HEK293 (cell line): ENCODE data around the gene SH3BGRL3.

ENCODE experiments used
- CTCF ChIA-PET: fragments of 350-600 bp; formaldehyde crosslinking; extraction: SDS; loops from one replicate; lab custom pipeline; 2021; ENCODE audit warnings: antibody characterized with exemption; lab: Yijun Ruan, JAX
- POLR2A ChIA-PET: fragments of 300-600 bp; formaldehyde crosslinking; extraction: SDS; loops from one replicate; lab custom pipeline; 2020; ENCODE audit warnings: antibody characterized with exemption, inconsistent platforms; lab: Yijun Ruan, JAX
- H3K27ac ChIP-seq: fragments of 200-500 bp; sonication (Bioruptor generic); 2 replicates; pipeline ENCODE4 v1.5.1; 2014; ENCODE audit warnings: low read depth, low read length, control low read depth, inconsistent platforms; ENCODE audit errors: extremely low read depth
- H3K36me3 ChIP-seq, 2 experiments: fragments of 200-500 bp in 1 of 2; sonication (Bioruptor generic) in 1 of 2; 1 replicate in 1 of 2; 2 replicates in 1 of 2; pipeline ENCODE4 v1.5.1; 2014 to 2017; ENCODE audit warnings: inconsistent platforms in 2 of 2, low read length in 2 of 2; ENCODE audit not compliant: control insufficient read depth in 2 of 2, insufficient read depth in 1 of 2
- H3K4me1 ChIP-seq: fragments of 200-500 bp; sonication (Bioruptor generic); 2 replicates; pipeline ENCODE4 v1.5.1; 2014; ENCODE audit warnings: mild to moderate bottlenecking, low read length, inconsistent platforms; ENCODE audit not compliant: control insufficient read depth, insufficient read depth
- H3K4me3 ChIP-seq: 2 replicates; pipeline ENCODE4 v1.5.1; 2011; ENCODE audit warnings: low read depth, mild to moderate bottlenecking, control low read depth, low read length, moderate library complexity
- H3K9me3 ChIP-seq: fragments of 200-500 bp; sonication (Bioruptor generic); 2 replicates; pipeline ENCODE4 v1.5.1; 2014; ENCODE audit warnings: low read depth, low read length, inconsistent platforms; ENCODE audit not compliant: control insufficient read depth, insufficient read depth
- ZBTB20 ChIP-seq: fragments of 450-650 bp; formaldehyde crosslinking; IDR thresholded peaks from 2 replicates; pipeline ENCODE4 v1.5.1; 2016; ENCODE audit warnings: missing biosample characterization, missing genetic modification characterization
- ZNF341 ChIP-seq: fragments of 450-650 bp; formaldehyde crosslinking; IDR thresholded peaks from 2 replicates; pipeline ENCODE4; 2016; ENCODE audit warnings: low read depth, missing biosample characterization, missing genetic modification characterization
- ZNF501 ChIP-seq: fragments of 450-650 bp; formaldehyde crosslinking; IDR thresholded peaks from 2 replicates; pipeline ENCODE4 v1.5.1; 2016; ENCODE audit warnings: missing biosample characterization, missing genetic modification characterization
- ZNF510 ChIP-seq: fragments of 450-650 bp; formaldehyde crosslinking; IDR thresholded peaks from 2 replicates; pipeline ENCODE4 v1.5.1; 2018; ENCODE audit warnings: mild to moderate bottlenecking, missing genetic modification characterization, missing biosample characterization; ENCODE audit not compliant: insufficient replicate concordance
- ZSCAN16 ChIP-seq: fragments of 450-650 bp; formaldehyde crosslinking; IDR thresholded peaks from 2 replicates; pipeline ENCODE4 v1.5.1; 2016; ENCODE audit warnings: missing biosample characterization, missing genetic modification characterization
- TF ChIP-seq, protein P1 (sequence below): fragments of 450-650 bp; IDR thresholded peaks from 2 replicates; pipeline ENCODE4 v1.5.1; 2018; ENCODE audit warnings: missing biosample characterization, missing genetic modification characterization
- TF ChIP-seq, protein P2 (sequence below): fragments of 450-650 bp; formaldehyde crosslinking; IDR thresholded peaks from 2 replicates; pipeline ENCODE4 v1.5.1; 2016; ENCODE audit warnings: missing biosample characterization, missing genetic modification characterization
- TF ChIP-seq, protein P3 (sequence below): fragments of 450-650 bp; formaldehyde crosslinking; IDR thresholded peaks from 2 replicates; pipeline ENCODE4 v1.5.1; 2016; ENCODE audit warnings: missing biosample characterization, missing genetic modification characterization, low read depth
- TF ChIP-seq, protein P4 (sequence below): fragments of 450-650 bp; formaldehyde crosslinking; IDR thresholded peaks from 2 replicates; pipeline ENCODE4 v1.5.1; 2017; ENCODE audit warnings: missing biosample characterization, mild to moderate bottlenecking, missing genetic modification characterization, moderate library complexity

Gene SH3BGRL3

DNA sequence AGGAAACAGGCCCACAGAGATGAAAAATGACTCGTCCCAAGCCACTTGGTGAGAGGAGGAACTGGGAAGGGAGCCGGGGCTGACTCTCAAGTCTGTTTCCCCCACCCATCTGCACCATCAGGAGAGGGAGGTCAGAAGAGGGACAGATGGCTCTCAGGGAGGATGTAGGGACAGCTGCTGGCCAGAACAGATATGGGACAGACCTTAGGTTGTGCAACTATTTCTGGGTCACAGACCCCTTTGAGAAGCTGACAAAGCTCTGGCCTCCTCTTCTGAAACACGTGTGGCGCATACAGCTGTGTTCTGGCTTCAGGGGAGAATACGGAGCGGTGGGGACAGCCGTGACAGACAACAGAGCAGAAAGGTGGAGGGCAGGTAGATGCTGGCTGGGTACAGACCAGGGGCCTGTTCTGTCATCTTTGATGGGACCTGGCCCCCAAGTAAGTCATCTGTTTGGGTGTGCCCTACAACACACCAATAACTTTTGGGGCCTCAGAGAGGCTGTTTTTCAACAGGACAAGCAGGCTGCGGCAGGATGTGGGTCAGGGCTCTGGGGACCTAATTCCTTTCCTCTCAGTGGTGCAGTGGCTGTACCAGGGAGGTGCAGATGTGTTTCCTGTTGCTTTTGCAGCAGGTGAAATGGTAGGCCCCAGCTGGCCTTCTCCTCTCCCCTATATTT lies 7.3 kb downstream of the SH3BGRL3 start (continued):
- TF ChIP-seq, protein P1, sequence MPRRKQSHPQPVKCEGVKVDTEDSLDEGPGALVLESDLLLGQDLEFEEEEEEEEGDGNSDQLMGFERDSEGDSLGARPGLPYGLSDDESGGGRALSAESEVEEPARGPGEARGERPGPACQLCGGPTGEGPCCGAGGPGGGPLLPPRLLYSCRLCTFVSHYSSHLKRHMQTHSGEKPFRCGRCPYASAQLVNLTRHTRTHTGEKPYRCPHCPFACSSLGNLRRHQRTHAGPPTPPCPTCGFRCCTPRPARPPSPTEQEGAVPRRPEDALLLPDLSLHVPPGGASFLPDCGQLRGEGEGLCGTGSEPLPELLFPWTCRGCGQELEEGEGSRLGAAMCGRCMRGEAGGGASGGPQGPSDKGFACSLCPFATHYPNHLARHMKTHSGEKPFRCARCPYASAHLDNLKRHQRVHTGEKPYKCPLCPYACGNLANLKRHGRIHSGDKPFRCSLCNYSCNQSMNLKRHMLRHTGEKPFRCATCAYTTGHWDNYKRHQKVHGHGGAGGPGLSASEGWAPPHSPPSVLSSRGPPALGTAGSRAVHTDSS (tag by site-specific recombination): no peak

DNA sequence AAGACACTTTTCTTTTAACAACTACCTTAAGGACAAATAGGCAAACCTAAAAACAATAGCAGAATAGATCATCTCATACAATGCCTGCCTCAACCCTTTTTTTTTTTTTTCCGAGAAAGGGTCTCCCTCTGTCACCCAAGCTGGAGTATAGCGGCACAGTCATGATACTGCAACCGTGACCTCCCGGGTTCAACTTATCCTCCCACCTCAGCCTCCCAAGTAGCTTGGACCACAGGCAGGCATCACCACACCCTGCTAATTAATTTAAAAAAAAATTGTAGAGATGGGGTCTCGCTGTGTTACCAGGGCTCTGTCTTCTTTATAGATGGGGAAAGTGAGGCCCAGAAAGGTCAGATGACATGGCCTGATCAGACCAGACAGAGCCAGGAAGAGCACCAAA lies 7.9 kb downstream of the SH3BGRL3 start:
- ChIA-PET CTCF (interaction anchor here (1.2 to 10.2 kb wide), 4 partner anchors 30 to 129 kb away, joined by 3 to 203 read pairs (median 25); partner anchors contain the start of gene CD52), POLR2A (no interaction called here)
- no peaks in the 10 kb centered on the region for H3K4me1 ChIP-seq
- H3K36me3 ChIP-seq: peaks cover 0 to 10% of the 10 kb centered on the region in 2 experiments; a peak in 1 of 3 replicates
- TF ChIP-seq, protein P2, sequence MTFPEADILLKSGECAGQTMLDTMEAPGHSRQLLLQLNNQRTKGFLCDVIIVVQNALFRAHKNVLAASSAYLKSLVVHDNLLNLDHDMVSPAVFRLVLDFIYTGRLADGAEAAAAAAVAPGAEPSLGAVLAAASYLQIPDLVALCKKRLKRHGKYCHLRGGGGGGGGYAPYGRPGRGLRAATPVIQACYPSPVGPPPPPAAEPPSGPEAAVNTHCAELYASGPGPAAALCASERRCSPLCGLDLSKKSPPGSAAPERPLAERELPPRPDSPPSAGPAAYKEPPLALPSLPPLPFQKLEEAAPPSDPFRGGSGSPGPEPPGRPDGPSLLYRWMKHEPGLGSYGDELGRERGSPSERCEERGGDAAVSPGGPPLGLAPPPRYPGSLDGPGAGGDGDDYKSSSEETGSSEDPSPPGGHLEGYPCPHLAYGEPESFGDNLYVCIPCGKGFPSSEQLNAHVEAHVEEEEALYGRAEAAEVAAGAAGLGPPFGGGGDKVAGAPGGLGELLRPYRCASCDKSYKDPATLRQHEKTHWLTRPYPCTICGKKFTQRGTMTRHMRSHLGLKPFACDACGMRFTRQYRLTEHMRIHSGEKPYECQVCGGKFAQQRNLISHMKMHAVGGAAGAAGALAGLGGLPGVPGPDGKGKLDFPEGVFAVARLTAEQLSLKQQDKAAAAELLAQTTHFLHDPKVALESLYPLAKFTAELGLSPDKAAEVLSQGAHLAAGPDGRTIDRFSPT (tag by site-specific recombination): no peak
- no peak for TF ChIP-seq ZNF510 (tag by site-specific recombination)
- no peak for TF ChIP-seq ZSCAN16 (tag by site-specific recombination)
- TF ChIP-seq, protein P3, sequence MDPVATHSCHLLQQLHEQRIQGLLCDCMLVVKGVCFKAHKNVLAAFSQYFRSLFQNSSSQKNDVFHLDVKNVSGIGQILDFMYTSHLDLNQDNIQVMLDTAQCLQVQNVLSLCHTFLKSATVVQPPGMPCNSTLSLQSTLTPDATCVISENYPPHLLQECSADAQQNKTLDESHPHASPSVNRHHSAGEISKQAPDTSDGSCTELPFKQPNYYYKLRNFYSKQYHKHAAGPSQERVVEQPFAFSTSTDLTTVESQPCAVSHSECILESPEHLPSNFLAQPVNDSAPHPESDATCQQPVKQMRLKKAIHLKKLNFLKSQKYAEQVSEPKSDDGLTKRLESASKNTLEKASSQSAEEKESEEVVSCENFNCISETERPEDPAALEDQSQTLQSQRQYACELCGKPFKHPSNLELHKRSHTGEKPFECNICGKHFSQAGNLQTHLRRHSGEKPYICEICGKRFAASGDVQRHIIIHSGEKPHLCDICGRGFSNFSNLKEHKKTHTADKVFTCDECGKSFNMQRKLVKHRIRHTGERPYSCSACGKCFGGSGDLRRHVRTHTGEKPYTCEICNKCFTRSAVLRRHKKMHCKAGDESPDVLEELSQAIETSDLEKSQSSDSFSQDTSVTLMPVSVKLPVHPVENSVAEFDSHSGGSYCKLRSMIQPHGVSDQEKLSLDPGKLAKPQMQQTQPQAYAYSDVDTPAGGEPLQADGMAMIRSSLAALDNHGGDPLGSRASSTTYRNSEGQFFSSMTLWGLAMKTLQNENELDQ (tag by site-specific recombination): no peak
- no peak for TF ChIP-seq ZNF341 (tag by site-specific recombination)
- no peak overlapping the region for H3K4me3 ChIP-seq
- no peaks in the 10 kb centered on the region for H3K9me3 ChIP-seq
- H3K27ac ChIP-seq: no peak overlapping the region

DNA sequence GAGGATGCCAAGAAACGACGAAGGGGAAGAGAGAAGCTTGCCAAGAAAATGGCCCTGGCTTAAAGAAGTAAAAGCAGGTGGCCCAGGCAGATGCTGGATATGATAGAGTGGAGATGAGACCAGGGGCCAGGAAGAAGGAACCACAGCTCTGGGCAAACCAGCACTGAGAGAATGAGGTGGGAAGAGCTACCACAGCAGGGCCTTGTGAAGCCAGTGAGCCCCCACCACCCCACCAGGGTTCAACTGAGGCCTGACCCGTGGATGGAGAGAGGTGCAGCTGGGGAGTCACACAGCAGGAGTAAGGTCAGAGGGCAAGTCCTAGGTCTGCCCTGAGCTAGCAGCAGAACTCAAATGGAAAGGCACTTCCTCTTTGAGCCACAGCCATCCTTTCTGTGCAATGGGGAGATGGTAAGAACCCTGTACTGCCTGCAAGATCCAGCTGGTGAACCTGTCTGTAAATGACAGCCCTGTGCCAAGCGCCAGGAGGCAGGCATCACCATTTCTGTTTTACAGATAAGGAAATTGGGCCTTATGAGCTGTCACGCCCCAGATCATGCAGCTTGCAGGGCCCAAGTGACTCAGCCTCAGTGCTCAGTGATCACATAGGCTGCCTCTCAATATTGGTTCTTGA lies 8.5 kb downstream of the SH3BGRL3 start:
- Histone ChIP-seq H3K9me3 (no peaks in the 10 kb centered on the region), H3K36me3 (peaks cover 0 to 7% of the 10 kb centered on the region in 2 experiments; a peak in 1 of 3 replicates), H3K27ac (no peak overlapping the region), H3K4me3 (no peak overlapping the region), H3K4me1 (no peaks in the 10 kb centered on the region)
- ChIA-PET CTCF (interaction anchor here (0.6 to 10.2 kb wide), 9 partner anchors 9 to 1073 kb away, joined by 3 to 203 read pairs (median 4); partner anchors contain the start of gene CD52), POLR2A (interaction anchor here (0.7 to 1.6 kb wide), 2 partner anchors 26 to 118 kb away, joined by 3 read pairs; no protein-coding TSS in a partner anchor)
- no peak for TF ChIP-seq ZNF501 (tag by site-specific recombination)
- peak; percentile 76 for TF ChIP-seq ZBTB20
- TF ChIP-seq, protein P4, sequence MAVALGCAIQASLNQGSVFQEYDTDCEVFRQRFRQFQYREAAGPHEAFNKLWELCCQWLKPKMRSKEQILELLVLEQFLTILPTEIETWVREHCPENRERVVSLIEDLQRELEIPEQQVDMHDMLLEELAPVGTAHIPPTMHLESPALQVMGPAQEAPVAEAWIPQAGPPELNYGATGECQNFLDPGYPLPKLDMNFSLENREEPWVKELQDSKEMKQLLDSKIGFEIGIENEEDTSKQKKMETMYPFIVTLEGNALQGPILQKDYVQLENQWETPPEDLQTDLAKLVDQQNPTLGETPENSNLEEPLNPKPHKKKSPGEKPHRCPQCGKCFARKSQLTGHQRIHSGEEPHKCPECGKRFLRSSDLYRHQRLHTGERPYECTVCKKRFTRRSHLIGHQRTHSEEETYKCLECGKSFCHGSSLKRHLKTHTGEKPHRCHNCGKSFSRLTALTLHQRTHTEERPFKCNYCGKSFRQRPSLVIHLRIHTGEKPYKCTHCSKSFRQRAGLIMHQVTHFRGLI (tag by site-specific recombination): no peak
